Activated T-helper 1 cell treated with anti-CD3 and anti-CD28 coated beads, Interleukin-12 subunit alpha, Interleukin-12 subunit beta, Interleukin-2, Interleukin-4 antibody, amounts not matched to agents 30 ng/mL and 10 ng/mL and 1 ng/mL, durations not matched to agents 14 hours and 24 hours and 36 hours (primary cell): ENCODE data around the gene SLC35E2B. TPM values are rescaled to one million over a fixed set of nuclear protein-coding genes. Genes with fewer than 3 reads are reported as not detected.
"Not testable (repeated sequence)": the region's sequence is repeated elsewhere in the genome, so short reads cannot be mapped to it uniquely, and the experiment has no call there.

ENCODE experiments used
- DNase-seq: peaks from one replicate; pipeline ENCODE4 v3.0.0; 2021; ENCODE audit warnings: low spot score
- H3K27ac Mint-ChIP-seq: one replicate; pipeline ENCODE4 v1.8.0; 2021; ENCODE audit warnings: mild to moderate bottlenecking, mixed read lengths
- H3K27me3 Mint-ChIP-seq: one replicate; pipeline ENCODE4 v1.8.0; 2022; ENCODE audit warnings: mild to moderate bottlenecking, moderate library complexity, mixed read lengths; ENCODE audit not compliant: insufficient read depth
- H3K36me3 Mint-ChIP-seq: one replicate; pipeline ENCODE4 v1.8.0; 2021; ENCODE audit warnings: low read depth, mixed read lengths
- H3K4me1 Mint-ChIP-seq: one replicate; pipeline ENCODE4 v1.8.0; 2021; ENCODE audit warnings: low read depth, mixed read lengths
- H3K4me3 Mint-ChIP-seq: one replicate; pipeline ENCODE4 v1.8.0; 2021; ENCODE audit warnings: mild to moderate bottlenecking, moderate library complexity, mixed read lengths
- H3K9me3 Mint-ChIP-seq: one replicate; pipeline ENCODE4 v1.8.0; 2021; ENCODE audit warnings: mixed read lengths
- intact Hi-C: fragments of 100-400 bp; cut with micrococcal nuclease; formaldehyde crosslinking; loops from one replicate; pipeline ENCODE4 v1.15.1; 2024
- total RNA-seq: library from RNA; stranded (reverse); gene quantifications from 2 replicates; pipeline ENCODE4 v1.2.3, GENCODE V29; 2022

SLC35E2B gene
- total RNA-seq, 1 donor from 2014 or later, result 41.1 TPM

DNA sequence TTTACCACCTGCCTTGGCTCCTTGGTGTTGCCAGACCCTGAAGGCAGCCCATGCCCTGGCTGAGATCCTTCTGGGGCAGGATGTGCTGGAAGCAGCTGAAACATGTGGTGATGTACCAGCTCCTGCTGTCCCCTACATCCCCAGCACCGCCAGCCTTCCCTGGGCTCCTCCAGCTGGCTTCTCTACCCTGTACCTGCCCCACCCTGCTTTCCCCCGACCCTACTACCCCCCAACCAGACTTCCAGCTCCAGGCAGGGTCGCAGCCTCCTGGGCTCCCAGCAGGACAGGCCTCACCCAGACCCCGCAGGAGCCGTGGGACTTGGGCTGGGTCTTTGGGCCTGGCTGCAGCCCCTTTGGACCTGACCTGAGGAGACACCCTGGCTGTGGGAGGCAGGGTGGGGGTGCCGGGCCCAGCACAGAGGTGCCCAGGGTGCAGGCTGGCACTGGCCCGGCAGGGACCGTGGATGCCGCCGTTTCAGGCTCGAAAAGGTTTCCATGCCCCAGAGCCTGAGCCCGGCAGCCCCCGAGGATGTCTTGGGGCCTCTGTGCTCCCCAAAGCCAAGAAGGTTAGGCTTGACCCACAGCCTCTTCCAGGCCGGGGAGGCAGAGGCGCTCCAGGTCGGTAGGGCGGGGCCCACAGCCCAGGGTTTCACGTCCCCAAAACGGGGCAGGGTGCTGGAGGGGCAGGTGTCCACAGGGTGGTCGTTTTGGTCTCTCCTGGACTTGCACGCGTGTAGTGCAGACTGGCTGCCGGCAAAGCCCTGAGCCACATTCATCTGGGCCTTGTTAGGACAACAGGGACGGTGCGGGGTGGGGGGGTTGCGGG lies 5.0 kb upstream of the SLC35E2B start:
- DNase-seq, H3K27me3 Mint-ChIP-seq, H3K9me3 Mint-ChIP-seq, H3K4me1 Mint-ChIP-seq, H3K4me3 Mint-ChIP-seq, H3K36me3 Mint-ChIP-seq, intact Hi-C loops, H3K27ac Mint-ChIP-seq: not testable (repeated sequence)

DNA sequence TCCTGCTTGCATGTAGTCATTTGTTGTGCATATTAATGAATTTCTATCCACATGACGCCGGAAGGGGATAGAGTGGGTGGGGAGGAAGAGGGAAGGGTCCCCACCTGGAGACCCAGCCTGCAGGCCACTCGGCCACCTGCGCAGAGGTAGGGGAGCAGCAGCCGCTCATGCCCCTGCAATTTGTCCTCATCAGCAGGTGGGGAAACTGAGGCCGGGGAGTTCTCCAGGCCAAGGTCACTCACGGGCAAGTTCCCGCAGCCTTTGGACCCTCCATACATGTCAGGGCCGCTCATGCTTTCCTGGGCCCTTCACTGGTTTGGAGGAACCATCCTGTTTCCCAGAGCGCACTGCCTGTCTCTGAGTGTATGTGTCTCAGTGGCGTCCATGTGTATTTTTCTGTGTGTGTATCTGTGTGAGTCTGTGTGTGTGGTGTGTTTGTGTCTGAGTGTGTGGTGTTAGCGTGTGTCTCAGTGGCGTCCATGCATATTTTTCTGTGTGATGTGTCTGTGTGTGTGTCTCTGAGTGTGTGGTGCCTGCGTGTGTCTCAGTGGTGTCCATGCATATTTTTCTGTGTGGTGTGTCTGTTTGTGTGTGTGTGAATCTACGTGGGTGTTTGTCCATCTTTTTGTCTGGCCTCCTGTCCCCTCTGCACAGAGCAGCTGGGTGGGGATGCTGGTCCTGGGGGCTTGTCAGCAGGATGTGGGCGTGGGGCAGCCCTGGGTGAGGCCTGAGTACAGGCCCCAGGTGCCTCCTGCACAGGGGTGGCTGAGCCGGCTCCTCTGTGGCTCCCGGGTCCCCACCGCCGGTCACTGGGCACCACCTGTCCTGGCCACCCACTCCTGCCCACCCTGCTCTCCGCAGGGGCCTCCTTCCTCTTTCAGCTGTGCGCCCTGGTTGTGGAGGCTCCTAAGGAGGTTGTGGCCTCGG lies 4.1 kb upstream of the SLC35E2B start:
- H3K4me3 Mint-ChIP-seq, H3K27me3 Mint-ChIP-seq, intact Hi-C loops, H3K4me1 Mint-ChIP-seq, H3K27ac Mint-ChIP-seq, DNase-seq, H3K36me3 Mint-ChIP-seq, H3K9me3 Mint-ChIP-seq: not testable (repeated sequence)

DNA sequence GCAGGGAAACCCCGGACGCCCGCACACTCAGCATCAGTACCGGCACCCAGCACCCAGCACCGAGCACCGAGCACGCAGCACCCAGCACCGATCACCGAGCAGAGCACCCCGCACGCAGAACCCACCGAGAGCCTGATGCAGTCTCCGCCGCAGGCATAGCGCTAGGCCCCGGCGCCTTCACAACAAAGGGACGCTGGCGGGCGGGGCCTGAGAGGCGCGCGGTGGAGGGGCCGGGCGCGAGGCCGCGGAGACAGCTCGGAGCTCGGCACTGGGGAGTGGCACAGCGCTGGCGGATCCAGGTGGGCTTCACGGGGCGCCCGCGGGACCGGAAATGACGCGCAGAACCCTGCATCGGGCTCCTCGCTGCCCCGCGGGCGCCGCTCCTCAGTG lies 276 bp downstream of the SLC35E2B start:
- intact Hi-C loops, result loop anchor here (5.0 kb wide), 1 partner anchor 55 kb away; no protein-coding TSS in a partner anchor
- H3K4me1 Mint-ChIP-seq, H3K27me3 Mint-ChIP-seq, H3K27ac Mint-ChIP-seq, H3K9me3 Mint-ChIP-seq, H3K36me3 Mint-ChIP-seq: not testable (repeated sequence)
- peak overlapping the region; percentile 81 for H3K4me3 Mint-ChIP-seq
- DNase-seq, result peak; percentile 76

DNA sequence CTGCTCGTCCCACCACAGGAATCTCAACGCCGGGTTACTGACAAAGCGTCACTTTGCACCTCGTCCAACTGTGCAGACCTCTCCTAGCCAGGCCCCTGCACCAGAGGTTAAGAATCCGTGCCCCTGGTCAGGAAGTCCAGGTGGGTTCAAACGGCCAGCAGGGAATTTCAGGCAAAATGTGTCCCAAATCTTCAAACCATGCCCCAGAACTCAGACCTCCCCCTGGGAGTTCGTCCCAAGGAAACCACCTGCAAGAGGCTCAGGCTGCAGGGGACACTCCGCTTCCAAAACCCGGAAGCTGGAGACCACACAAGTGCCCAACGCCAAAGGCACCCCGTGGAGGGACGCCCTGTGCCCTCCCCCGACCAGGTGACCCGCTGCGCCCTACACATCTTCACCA lies 1.2 kb downstream of the SLC35E2B start:
- not testable (repeated sequence) for H3K36me3 Mint-ChIP-seq, H3K27ac Mint-ChIP-seq, H3K9me3 Mint-ChIP-seq, H3K4me3 Mint-ChIP-seq, H3K27me3 Mint-ChIP-seq, DNase-seq, H3K4me1 Mint-ChIP-seq
- intact Hi-C loops, result loop anchor here (5.0 kb wide), 1 partner anchor 56 kb away; no protein-coding TSS in a partner anchor

DNA sequence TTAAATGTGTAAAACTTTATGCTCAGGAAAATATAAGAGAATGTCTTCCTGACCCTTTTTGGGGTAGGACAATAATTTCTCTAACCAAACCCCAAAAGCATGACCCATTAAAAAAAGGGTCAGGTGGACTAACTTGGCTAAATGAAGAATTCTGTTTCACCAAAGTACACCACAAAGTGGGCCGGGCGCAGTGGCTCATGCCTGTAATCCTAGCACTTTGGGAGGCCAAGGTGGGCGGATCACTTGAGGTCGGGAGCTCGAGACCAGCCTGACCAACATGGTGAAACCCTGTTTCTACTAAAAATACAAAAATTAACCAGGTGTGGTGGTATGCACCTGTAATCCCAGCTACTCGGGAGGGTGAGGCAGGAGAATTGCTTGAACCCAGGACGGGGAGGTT lies 3.1 kb downstream of the SLC35E2B start:
- H3K36me3 Mint-ChIP-seq, H3K27ac Mint-ChIP-seq, H3K4me3 Mint-ChIP-seq, DNase-seq, H3K27me3 Mint-ChIP-seq, H3K9me3 Mint-ChIP-seq, H3K4me1 Mint-ChIP-seq, intact Hi-C loops: not testable (repeated sequence)

DNA sequence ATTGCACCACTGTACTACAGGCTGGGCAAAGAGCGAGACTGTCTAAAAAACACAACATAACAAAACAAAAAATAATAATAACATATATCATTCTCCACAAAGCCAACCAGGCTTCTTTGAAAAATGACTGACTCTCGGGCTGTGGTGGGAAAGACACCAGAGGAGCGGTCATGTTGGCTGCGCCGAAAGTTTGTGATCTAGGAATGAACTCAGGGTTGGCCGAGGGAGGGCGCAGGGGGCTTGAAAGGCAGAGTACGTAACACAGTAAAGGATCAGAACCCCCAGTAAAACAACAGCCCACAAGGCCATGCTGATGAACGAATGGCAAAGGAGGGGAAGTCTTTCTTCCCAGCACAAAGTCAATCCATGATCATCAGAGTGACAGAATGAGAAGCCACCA lies 4.7 kb downstream of the SLC35E2B start:
- Mint-ChIP-seq H3K9me3 (no peaks in the 10 kb centered on the region), H3K36me3 (peaks cover 4% of the 10 kb centered on the region), H3K27ac (no peak overlapping the region), H3K27me3 (no peaks in the 10 kb centered on the region), H3K4me3 (no peak overlapping the region), H3K4me1 (no peaks in the 10 kb centered on the region)
- DNase-seq, result no peak
- intact Hi-C loops, result no loop called here

DNA sequence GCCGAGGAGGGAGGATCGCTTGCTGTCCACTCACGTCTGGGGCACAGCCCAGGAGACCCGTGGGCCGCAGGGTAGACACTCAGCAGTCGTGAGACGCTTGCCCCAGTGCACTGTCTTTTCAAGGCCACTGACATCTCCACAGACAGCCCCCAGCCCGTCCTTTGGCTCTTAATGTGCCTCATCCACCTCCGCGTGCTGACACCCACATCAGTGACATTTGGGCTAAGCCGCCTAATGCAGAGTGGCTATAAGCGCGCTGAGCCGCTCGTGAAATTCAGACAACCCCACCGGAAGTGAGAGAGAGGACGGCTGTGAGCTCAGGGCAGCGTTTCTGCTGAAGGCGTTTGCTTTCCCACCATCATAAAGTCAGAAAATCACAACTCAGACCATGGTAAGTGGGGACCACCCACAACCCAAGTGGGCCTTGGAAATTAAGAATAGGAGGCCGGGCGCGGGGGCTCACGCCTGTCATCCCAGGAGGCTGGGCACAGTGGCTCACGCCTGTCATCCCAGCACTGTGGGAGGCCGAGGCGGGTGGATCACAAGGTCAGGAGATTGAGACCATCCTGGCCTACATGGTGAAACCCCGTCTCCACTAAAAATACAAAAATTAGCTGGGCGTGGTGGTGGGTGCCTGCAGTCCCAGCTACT lies 8.4 kb downstream of the SLC35E2B start:
- Mint-ChIP-seq H3K36me3 (peaks cover 2% of the 10 kb centered on the region), H3K4me3 (no peak overlapping the region), H3K27me3 (no peaks in the 10 kb centered on the region), H3K27ac (no peak overlapping the region), H3K9me3 (no peaks in the 10 kb centered on the region), H3K4me1 (no peaks in the 10 kb centered on the region)
- intact Hi-C loops, result no loop called here
- no peak for DNase-seq

DNA sequence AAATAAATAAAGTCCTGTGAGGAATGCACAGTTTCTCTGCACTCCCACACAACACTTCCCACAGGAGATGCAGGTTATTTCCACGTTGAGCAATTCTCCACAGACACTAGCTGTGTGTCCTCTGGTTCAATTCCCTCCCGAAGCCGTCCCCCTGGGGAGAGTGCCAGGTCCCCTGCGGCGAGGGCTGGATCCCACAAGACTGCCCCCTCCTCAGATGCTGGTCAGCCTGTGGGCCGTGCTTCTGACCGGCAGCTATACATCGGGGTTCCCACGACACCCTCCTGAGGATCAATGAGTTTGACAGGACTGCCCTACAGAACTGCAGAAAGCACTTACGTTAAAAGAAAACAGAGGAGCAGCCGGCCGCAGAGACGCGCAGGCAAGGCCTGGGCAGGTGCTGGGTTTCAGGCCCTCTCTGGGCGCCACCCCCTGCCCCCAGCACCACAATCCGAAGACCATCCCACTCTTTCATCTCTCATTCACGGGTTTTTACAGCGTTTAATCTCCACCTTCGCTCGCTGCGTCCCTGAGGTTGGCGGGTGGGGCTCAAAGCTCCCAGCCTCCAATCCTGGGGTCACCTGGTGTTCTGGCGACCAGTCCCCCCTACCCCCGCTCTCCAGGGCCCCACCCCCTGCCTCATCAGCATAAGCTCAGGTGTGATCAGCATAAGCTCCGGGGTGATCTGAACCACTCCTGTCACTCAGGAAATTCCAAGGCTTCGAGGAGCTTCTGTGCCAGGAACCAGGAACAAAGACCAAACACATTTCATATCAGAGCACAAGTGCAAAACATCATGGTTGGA lies 9.3 kb downstream of the SLC35E2B start:
- intact Hi-C loops, result no loop called here
- peaks cover 2% of the 10 kb centered on the region for H3K36me3 Mint-ChIP-seq
- H3K9me3 Mint-ChIP-seq, result no peaks in the 10 kb centered on the region
- no peak overlapping the region for H3K4me3 Mint-ChIP-seq
- peaks cover 5% of the 10 kb centered on the region for H3K4me1 Mint-ChIP-seq
- H3K27ac Mint-ChIP-seq, result no peak overlapping the region
- no peaks in the 10 kb centered on the region for H3K27me3 Mint-ChIP-seq
- no peak for DNase-seq

DNA sequence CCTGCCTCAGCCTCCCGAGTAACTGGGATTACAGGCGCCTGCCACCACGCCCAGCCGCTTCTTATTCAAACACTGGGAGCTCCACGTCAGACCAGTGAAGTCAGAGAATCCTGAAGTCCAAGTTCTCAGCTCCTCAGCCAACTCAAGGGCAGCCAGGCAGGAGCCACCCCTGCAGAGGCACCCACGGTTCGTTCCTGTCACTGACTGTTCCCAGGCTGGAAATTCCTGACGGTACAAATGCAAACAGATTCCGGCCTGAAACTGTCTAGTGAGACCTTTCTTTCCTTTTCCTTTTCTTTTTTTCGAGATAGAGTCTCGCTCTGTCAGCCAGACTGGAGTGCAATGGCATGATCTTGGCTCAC lies 11.7 kb downstream of the SLC35E2B start:
- H3K4me3 Mint-ChIP-seq, result no peak overlapping the region

DNA sequence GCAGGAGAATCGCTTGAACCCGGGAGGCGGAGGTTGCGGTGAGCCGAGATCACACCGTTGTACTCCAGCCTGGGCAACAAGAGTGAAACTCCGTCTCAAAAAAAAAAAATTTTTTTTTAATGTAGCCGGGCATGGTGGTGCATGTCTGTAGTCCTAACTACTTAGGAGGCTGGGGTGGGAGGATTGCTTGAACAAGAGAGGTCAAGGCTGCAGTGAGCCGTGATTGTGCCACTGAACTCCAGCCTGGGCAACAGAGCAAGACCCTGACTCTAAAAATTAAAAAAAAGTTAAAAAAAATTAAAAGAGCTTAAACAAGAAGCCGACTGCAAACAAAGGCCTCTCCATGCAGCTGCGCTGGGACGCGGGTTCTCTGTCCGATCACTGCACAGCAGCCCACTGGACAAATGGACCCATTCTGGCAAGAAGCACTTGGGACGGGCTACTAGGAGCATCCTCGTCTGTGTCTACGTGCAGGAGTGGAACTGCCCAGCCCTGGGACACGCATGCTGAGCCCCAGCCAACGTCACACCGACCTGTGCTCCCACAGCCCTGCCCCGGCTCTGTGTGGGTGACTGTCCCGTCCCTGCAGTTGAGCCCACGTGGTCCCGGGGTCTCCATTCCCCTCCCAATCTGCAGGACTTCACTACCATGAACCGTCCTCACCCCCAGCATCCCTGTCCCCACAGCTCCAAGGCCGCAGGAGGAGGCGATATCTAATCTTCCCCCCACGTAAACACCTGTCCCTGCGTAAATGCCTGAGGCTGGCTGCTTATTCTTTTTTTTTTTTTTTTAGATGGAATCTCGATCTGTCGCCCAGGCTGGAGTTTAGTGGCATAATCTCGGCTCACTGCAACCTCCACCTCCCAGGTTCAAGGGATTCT lies 12.3 kb downstream of the SLC35E2B start:
- Mint-ChIP-seq H3K4me1 (peaks cover 17% of the 10 kb centered on the region), H3K27me3 (no peaks in the 10 kb centered on the region), H3K9me3 (no peaks in the 10 kb centered on the region), H3K27ac (no peak overlapping the region), H3K36me3 (no peaks in the 10 kb centered on the region), H3K4me3 (no peak overlapping the region)
- intact Hi-C loops, result no loop called here
- no peak for DNase-seq

More for the DNA sequence above, 11.7 kb downstream of the SLC35E2B start:
- H3K27me3 Mint-ChIP-seq, result no peaks in the 10 kb centered on the region
- peaks cover 2% of the 10 kb centered on the region for H3K36me3 Mint-ChIP-seq
- no peaks in the 10 kb centered on the region for H3K9me3 Mint-ChIP-seq
- DNase-seq, result no peak
- intact Hi-C loops, result no loop called here
- peaks cover 17% of the 10 kb centered on the region for H3K4me1 Mint-ChIP-seq
- H3K27ac Mint-ChIP-seq, result no peak overlapping the region

DNA sequence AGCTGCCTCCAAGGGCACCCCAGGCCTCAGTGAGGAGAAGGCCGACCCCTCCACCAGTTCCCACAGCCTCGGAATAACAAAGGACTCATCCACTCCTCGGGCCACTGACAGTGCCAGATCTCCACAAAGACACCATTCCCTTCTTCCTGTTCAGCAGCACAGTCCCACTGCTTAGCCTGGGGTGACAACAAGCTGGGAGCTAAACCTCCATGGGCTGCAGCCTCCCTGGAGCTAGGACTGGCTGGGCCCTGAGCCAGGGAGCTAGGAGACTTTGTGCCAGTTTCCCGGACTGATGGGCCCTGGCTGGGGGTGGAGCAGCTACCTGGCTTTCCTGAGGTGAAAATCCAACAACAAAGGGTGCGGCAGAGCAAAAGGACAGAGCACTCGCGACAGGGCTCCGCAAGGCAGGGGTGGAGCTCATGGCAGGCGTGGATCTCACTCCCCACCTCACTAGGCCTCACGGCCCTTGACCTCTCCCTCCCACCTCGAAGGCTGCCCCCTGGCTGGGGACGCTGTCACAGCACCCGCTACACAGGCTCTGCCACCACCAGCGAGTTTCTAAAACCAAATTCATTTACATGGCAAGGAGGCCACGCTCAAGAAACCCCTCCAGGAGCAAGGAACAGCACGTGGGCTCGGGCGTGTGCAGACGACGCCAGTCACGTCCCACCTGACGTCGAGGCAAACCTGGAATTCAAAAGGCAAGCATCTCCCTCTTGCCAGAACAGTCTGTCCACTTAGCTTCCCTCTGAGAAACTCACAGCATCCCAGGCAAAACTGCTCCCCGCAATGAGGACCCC lies 13.8 kb downstream of the SLC35E2B start:
- no peaks in the 10 kb centered on the region for H3K27me3 Mint-ChIP-seq
- no peaks in the 10 kb centered on the region for H3K9me3 Mint-ChIP-seq
- peak; percentile 35 for DNase-seq
- H3K36me3 Mint-ChIP-seq, result peaks cover 3% of the 10 kb centered on the region
- H3K4me3 Mint-ChIP-seq, result peak overlapping the region; percentile 83
- H3K4me1 Mint-ChIP-seq, result peaks cover 17% of the 10 kb centered on the region
- peak overlapping the region; percentile 80 for H3K27ac Mint-ChIP-seq
- intact Hi-C loops, result no loop called here
